ENCODE results near the gene ANKRD13D.

ANKRD13D gene

DNA sequence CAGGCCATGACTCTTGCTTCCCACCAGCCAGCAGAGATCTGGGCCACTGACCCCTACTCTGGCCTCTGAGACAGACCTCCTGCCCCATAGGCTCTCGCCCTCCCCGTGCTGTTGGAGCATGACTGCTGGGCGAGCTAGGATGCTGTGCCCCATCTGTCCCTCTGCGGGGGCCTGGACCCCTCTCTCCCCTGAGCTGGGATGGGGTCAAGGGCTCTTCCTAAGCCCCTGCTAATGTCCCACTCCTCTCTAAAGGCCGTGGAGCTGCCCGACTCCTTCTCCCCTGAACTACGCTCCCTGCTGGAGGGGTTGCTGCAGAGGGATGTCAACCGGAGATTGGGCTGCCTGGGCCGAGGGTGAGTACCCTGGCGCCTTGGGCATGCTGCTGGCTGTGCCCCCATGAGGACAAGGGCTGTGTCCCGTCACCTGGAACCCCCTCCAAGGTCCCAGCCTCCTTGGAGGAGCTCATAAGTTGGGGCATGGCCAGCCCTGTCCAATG lies 6.2 kb upstream of the ANKRD13D start:
- no peak overlapping the region for H3K4me3 ChIP-seq (ENCODE audit: low read depth, low read length)
- TF ChIP-seq, protein P1, sequence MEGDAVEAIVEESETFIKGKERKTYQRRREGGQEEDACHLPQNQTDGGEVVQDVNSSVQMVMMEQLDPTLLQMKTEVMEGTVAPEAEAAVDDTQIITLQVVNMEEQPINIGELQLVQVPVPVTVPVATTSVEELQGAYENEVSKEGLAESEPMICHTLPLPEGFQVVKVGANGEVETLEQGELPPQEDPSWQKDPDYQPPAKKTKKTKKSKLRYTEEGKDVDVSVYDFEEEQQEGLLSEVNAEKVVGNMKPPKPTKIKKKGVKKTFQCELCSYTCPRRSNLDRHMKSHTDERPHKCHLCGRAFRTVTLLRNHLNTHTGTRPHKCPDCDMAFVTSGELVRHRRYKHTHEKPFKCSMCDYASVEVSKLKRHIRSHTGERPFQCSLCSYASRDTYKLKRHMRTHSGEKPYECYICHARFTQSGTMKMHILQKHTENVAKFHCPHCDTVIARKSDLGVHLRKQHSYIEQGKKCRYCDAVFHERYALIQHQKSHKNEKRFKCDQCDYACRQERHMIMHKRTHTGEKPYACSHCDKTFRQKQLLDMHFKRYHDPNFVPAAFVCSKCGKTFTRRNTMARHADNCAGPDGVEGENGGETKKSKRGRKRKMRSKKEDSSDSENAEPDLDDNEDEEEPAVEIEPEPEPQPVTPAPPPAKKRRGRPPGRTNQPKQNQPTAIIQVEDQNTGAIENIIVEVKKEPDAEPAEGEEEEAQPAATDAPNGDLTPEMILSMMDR (IDR thresholded peaks at IDR 0.05; ENCODE audit: low read depth, low read length), result no peak
- in situ Hi-C loops (cut with HindIII; ENCODE audit: low sequenced_read_pairs), result no loop called here
- DNase-seq (ENCODE audit: low read depth, low spot score), result no peak

- TF ChIP-seq, protein P1 (IDR thresholded peaks at IDR 0.05; ENCODE audit: low read depth, low read length), result no peak
- in situ Hi-C loops (cut with HindIII; ENCODE audit: low sequenced_read_pairs), result no loop called here
- DNase-seq (ENCODE audit: low read depth, low spot score), result no peak
- no peak overlapping the region for H3K4me3 ChIP-seq (ENCODE audit: low read depth, low read length)
These were observed 5.6 kb upstream of the ANKRD13D start for GRCh38 chr11:67283481-67283963.

- in situ Hi-C loops (cut with HindIII; ENCODE audit: low sequenced_read_pairs), result no loop called here
- TF ChIP-seq, protein P1 (IDR thresholded peaks at IDR 0.05; ENCODE audit: low read depth, low read length), result no peak
- no peak for DNase-seq (ENCODE audit: low read depth, low spot score)
- no peak overlapping the region for H3K4me3 ChIP-seq (ENCODE audit: low read depth, low read length)
These were observed 4.1 kb upstream of the ANKRD13D start for GRCh38 chr11:67284811-67285540.

- H3K4me3 ChIP-seq (ENCODE audit: low read depth, low read length), result no peak overlapping the region
- in situ Hi-C loops (cut with HindIII; ENCODE audit: low sequenced_read_pairs), result no loop called here
- DNase-seq (ENCODE audit: low read depth, low spot score), result no peak
- TF ChIP-seq, protein P1 (IDR thresholded peaks at IDR 0.05; ENCODE audit: low read depth, low read length), result no peak
These were observed 3.3 kb upstream of the ANKRD13D start for GRCh38 chr11:67285541-67286498.

GRCh38 chr11:67286621-67287333 lies 2.3 kb upstream of the ANKRD13D start:
- DNase-seq (ENCODE audit: low read depth, low spot score), result no peak
- TF ChIP-seq, protein P1 (IDR thresholded peaks at IDR 0.05; ENCODE audit: low read depth, low read length), result peak; percentile 15
- in situ Hi-C loops (cut with HindIII; ENCODE audit: low sequenced_read_pairs), result no loop called here
- H3K4me3 ChIP-seq (ENCODE audit: low read depth, low read length), result no peak overlapping the region

Measured in astrocyte of the spinal cord (primary cell).